Breast epithelium (tissue), 3 donors: ENCODE data around the gene DCXR.

ENCODE experiments used
- POLR2A ChIP-seq: fragments of 450-650 bp; IDR thresholded peaks from one replicate; pipeline ENCODE4 v1.6.1; 2016; ENCODE audit warnings: antibody characterized with exemption, mild to moderate bottlenecking, moderate library complexity
- TF ChIP-seq, protein P1 (sequence below), 3 donors: fragments of 450-650 bp; IDR thresholded peaks; one replicate each; pipeline ENCODE4 v1.5.1; 2016 to 2017; ENCODE audit warnings: antibody characterized with exemption in 3 of 3, mild to moderate bottlenecking in 3 of 3, moderate library complexity in 3 of 3

DNA sequence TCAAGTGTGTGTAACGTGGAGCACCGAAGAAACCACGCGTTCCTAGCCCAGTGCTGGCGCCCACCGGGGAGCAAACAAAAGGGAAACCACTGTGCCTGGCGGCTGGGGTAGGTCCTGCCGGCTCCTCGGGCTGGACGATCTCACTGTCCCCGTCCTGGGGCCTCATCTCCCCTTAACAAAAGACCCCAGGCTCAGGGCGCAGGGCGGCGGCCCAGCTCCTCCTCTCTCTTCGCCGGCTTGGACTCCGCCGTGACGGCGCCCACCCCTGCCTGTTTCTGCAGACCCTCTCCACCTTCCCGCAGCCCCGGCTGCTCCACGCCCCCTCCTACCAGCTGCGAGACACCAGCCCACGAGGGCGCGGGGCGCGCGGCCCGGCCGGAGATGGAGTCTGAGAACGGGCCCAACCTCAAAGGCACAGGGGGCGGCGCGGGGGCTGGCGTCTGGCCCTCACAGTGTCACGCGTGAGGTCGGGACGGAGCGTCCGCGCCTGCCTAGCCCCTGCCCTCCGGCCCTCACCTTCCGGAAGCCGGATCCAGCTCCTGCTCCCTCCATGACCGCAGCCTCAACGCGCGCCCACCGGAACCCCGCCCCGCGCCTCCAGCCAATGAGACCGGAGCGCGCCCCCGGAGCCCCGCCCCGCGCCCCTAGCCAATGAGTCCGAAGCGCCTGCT is 15.1 kb downstream of the DCXR start, which contains the start of gene CENPX:
- no peak for TF ChIP-seq POLR2A
- TF ChIP-seq, protein P1, sequence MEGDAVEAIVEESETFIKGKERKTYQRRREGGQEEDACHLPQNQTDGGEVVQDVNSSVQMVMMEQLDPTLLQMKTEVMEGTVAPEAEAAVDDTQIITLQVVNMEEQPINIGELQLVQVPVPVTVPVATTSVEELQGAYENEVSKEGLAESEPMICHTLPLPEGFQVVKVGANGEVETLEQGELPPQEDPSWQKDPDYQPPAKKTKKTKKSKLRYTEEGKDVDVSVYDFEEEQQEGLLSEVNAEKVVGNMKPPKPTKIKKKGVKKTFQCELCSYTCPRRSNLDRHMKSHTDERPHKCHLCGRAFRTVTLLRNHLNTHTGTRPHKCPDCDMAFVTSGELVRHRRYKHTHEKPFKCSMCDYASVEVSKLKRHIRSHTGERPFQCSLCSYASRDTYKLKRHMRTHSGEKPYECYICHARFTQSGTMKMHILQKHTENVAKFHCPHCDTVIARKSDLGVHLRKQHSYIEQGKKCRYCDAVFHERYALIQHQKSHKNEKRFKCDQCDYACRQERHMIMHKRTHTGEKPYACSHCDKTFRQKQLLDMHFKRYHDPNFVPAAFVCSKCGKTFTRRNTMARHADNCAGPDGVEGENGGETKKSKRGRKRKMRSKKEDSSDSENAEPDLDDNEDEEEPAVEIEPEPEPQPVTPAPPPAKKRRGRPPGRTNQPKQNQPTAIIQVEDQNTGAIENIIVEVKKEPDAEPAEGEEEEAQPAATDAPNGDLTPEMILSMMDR (IDR thresholded peaks at IDR 0.05) = no peak
